Stimulated activated CD8-positive, alpha-beta memory T cell treated with anti-CD3 and anti-CD28 coated beads, Interleukin-4, amount 100 ng/mL, for 24 hours (primary cell): ENCODE data around the gene FTH1.
"Not testable (repeated sequence)": the region's sequence is repeated elsewhere in the genome, so short reads cannot be mapped to it uniquely, and the experiment has no call there.

ENCODE experiments used
- DNase-seq: peaks from one replicate; pipeline ENCODE4 v3.0.0-alpha.2; 2020; ENCODE audit warnings: low read depth

Gene FTH1

GRCh38 chr11:61963282-61964057 lies 4.0 kb downstream of the FTH1 start:
- DNase-seq, result no peak

DNA sequence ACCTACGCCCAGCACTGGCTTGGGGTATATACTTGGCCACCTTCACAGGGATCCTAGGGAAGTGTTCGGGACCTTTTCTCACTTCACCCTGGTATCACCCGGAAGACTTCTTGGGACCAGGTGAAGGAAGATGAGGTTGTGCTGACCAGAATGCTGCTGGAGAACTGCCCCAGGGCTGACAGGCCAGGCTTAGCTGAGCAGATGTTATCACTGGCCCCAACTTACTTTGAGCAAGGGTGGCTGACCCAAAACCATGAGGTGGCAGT lies 4.5 kb downstream of the FTH1 start:
- no peak for DNase-seq

GRCh38 chr11:61962213-61963015 lies 5.0 kb downstream of the FTH1 start:
- no peak for DNase-seq

DNA sequence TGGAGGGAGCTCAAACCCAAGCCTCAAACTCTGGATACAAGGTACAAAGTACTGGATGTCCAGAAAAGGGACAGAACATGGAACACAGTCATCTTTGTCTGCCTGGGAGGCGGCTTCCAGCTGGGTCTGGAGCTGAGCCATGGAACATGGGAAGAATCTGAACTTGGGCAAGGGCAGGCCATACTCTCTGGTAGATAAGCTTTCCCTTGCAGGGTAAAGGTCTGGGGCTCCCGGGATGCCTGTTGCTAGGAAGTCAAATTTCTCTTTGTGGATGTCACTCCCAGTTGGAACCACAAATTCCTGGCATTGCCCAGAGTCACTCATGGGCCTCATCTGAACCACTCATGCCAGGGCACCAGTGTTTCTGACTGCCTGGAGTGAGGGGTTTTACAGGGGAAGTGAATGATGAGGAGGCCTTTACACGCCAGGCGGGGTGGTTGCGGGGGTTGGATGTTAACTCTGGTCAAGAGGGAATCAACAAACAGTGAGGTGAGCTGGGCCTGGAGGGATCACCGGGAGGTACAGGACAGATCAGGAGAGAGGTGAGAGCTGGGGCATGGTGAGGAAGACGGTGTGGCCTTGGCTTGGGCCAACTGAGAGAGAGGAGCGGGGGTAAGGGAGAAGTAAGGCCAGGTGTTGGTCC lies 5.7 kb downstream of the FTH1 start:
- DNase-seq, result no peak

DNA sequence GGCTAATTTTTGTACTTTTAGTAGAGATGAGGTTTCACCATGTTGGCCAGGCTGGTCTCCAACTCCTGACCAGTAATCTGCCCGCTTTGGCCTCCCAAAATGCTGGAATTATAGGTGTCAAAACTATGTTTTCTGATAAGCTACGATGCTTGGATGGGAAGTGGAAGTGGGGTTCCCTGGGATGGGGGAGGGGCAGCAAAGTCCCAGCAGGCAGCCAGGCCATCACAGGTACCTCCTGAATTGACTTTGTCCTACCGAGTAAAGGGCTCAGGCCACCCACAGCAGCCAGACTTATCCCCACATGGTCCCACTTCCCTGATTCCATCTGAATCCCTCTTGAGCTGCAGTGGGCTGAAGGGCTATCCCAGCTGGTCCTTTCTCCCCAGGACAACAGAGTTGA lies 6.9 kb downstream of the FTH1 start:
- DNase-seq, result no peak

DNA sequence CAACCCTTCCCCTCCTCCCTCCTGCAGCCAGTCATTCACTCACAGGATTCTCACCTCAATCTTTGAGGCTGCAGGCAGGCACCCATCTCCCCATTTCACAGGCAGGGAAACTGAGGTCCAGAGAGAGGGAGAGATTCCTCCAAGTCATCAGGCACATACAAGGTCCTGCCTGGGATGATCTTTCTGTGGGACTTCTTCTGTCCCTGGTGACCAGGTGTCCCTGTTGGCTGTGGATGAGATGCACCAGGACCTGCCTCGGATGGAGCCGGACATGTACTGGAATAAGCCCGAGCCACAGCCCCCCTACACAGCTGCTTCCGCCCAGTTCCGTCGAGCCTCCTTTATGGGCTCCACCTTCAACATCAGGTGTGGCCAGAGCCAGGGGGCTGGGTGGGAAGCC lies 7.8 kb downstream of the FTH1 start:
- no peak for DNase-seq

DNA sequence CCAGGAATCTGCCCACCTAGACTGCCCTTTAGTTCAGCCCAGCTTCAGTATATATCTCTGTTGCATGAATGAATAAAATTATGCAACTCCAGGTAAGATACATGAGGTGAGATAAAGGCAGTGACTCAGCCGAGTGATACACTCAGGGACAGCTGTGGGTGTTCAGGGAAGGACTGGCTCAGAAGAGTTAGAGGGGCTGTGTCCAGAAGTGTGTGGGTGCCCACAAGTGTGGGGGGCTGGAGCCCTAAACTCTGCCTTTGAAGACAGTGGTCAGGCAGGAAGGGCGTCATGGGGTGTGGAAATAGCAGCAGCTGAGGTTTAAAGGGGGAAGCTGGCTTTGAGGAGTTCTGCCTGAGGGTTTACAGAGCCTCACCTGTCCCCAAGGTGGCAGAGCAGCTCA lies 8.3 kb downstream of the FTH1 start:
- DNase-seq, result no peak

DNA sequence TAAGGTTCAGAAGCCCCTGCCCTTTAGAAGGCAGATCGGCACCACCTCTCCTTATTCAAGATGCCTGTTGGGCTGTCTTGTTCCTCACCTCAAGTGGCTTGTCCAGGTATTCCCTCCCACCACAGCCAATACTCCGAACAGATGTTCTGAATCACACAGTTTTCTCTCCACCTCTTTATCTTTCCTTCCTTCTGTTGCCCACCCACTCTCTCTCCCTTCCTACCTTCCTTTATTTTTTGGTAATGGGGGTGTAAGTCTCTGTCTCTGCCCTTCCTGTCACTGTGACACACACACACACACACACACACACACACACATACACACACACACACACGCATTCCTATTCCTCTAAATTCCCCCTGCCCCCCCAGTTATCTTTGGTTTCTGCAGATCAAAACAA lies 8.8 kb downstream of the FTH1 start:
- DNase-seq, result no peak

- DNase-seq, result no peak
These were observed 10.2 kb downstream of the FTH1 start for GRCh38 chr11:61957021-61957770.

- no peak for DNase-seq
These were observed 11.0 kb downstream of the FTH1 start for GRCh38 chr11:61956191-61957020.

DNA sequence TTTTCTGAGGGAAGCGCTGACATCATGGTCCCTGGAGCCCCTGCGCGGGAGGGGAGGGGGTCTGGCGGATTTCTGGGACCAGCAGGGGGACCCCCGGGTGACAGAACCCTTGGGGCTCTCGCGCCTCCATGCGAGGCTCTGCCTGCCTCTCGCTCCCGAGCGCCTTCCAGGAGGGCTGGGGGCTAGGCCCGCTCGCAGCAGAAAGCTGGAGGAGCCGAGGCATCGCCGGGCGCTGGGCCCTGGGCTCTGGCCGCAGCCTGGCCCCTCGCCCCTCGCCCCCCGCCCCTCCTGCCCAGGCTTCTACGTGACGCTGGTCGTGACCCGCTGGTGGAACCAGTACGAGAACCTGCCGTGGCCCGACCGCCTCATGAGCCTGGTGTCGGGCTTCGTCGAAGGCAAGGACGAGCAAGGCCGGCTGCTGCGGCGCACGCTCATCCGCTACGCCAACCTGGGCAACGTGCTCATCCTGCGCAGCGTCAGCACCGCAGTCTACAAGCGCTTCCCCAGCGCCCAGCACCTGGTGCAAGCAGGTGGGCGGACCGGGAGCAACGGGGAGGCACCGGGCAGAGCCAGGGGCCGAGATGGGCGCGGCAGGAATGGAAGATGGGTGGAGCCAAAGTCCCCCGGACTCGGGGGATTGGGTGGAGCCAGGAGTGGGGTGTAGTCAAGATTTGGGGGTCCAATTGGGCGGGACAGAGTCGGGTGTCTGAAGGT lies 11.9 kb downstream of the FTH1 start:
- no peak for DNase-seq

- no peak for DNase-seq
These were observed 12.5 kb downstream of the FTH1 start for GRCh38 chr11:61954851-61955421.

DNA sequence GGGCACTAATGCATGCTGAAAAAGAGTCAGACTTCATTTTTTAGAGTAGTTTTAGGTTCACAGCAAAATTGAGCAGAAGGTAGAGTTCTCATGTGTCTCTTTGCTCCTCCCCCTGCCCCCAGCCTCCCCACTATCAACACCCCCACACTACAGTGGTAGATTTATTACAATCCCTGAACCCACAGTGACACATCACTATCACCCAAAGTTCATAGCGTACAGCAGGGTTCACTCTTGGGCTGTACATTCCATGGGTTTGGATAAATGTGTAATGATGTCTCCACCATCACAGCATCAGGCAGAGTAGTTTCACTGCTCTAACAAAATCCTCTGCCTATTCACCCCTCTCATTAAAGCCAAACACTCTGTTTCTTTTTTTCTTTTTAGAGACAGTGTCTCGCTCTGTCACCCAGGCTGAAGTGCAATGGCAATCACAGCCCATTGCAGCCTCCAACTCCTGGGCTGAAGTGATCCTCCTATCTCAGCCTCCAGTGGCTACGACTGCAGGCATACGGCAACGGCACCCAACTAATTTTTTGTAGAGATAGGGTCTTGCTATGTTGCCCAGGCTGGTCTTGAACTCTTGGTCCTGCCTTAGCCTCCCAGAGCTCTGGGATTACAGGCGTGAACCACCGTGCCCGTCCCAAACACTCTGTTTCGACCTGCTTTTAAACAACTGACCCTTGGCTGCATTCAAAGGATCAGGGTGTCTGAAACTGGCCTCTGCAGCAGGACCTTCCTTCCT lies 13.2 kb downstream of the FTH1 start:
- no peak for DNase-seq

GRCh38 chr11:61953632-61954031 lies 13.8 kb downstream of the FTH1 start:
- not testable (repeated sequence) for DNase-seq

DNA sequence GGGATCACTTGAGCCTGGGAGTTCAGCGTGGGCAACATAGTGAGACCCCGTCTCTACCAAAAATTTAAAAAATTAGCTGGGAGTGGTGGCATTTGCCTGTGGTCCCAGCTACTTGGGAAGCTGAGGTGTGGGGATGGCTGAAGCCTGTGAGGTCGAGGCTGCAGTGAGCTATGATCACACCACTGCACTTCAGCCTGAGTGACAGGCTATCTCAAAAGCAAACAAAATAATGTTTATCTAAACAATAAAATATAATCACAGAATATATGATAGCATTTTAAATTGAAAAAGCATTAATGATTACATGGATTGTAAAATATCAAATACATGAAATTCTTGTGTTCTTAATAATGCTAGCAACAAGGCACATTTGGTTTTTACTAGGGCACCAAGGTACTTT lies 14.6 kb downstream of the FTH1 start:
- no peak for DNase-seq

DNA sequence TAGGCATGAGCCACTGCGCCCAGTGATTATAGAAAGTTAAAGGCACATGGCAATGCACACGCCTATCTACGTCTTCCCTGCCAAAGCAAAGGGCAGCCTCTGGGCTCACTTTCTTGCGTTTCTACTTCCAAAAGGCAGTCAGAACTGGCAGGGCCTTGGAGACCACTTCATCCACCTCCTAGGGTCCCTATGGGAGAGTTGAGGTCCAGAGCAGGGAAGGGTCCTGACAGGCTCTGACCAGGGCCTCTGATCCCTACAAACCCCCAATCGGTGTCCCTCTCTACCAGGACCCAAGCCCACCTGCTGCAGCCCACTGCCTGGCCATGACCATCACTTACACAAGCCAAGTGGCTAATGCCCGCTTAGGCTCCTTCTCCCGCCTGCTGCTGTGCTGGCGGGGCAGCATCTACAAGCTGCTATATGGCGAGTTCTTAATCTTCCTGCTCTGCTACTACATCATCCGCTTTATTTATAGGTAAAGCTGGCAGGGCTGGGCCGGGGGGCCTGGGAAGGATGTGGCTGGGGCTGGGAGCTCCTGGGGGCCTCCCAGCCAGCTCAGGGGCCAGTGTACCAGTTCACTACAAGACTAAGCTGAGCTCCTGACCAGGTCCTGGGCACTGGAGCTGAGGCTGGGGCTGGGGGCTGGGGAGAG lies 15.8 kb downstream of the FTH1 start:
- DNase-seq, result no peak

DNA sequence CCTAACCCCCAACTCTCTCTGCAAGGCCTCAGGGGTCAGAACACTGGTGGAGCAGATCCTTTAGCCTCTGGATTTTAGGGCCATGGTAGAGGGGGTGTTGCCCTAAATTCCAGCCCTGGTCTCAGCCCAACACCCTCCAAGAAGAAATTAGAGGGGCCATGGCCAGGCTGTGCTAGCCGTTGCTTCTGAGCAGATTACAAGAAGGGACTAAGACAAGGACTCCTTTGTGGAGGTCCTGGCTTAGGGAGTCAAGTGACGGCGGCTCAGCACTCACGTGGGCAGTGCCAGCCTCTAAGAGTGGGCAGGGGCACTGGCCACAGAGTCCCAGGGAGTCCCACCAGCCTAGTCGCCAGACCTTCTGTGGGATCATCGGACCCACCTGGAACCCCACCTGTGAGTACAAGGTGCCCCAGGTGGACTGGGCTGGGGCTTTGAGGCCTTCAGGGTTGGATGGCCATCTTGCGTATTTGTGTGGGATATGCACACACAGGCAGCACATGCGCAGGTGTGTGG lies 17.3 kb downstream of the FTH1 start, which contains the start of gene BEST1:
TSS of gene BEST1 (plus strand) at position 317 of the 513 bp plus-strand sequence. CDS start 1,456 bp downstream, outside the sequence.
- DNase-seq, result no peak

GRCh38 chr11:61949169-61950034 lies 18.0 kb downstream of the FTH1 start:
- no peak for DNase-seq
